Measurements from ENCODE around the gene MAGI2. TPM values are rescaled to one million over a fixed set of nuclear protein-coding genes. Genes with fewer than 3 reads are reported as not detected.

Gene MAGI2
- total RNA-seq, 1 experiment from 2014 or later, result 0.22 TPM

- DNase-seq (ENCODE audit: low read depth, low spot score) (no peak), ATAC-seq (no peak)
- no peak overlapping the region for H3K27ac ChIP-seq (ENCODE audit: low read depth, low read length)
- no peaks in the 10 kb centered on the region for H4K20me1 ChIP-seq (ENCODE audit: insufficient read depth)
- H3K79me2 ChIP-seq (ENCODE audit: insufficient read depth, low read length), result no peaks in the 10 kb centered on the region
- RAD21 ChIA-PET (ENCODE audit: low non-redundant PET in 1 of 2, low total read pairs in 2 of 2, uncharacterized antibody in 2 of 2, unreplicated experiment in 2 of 2), result no interaction called here
- no peaks in the 10 kb centered on the region for H3K9me3 ChIP-seq (ENCODE audit: control insufficient read depth in 1 of 2, insufficient read depth in 1 of 2, low read depth in 1 of 2, low read length in 2 of 2)
- no peak overlapping the region for H3K4me2 ChIP-seq (ENCODE audit: low read length)
- H3K36me3 ChIP-seq (ENCODE audit: control insufficient read depth in 1 of 2, insufficient read depth in 2 of 2, low read length in 2 of 2), result no peaks in the 10 kb centered on the region
- no peak overlapping the region for H3K4me3 ChIP-seq (replicated peaks in 1 of 2; ENCODE audit: low read depth in 1 of 2, low read length in 2 of 2)
- H3K27me3 ChIP-seq (ENCODE audit: insufficient read depth, low read length), result no peaks in the 10 kb centered on the region
- intact Hi-C loops (cut with micrococcal nuclease), result no loop called here
- H2AFZ ChIP-seq (ENCODE audit: low read depth, low read length, poor library complexity, severe bottlenecking), result no peak overlapping the region
- CTCF ChIA-PET, result no interaction called here
- no peaks in the 10 kb centered on the region for H3K4me1 ChIP-seq (ENCODE audit: control insufficient read depth in 1 of 2, insufficient read depth in 2 of 2, low read length in 2 of 2)
- no peaks in the 10 kb centered on the region for H3K9me2 ChIP-seq (ENCODE audit: insufficient read depth)
- TF ChIP-seq EZH2phosphoT487 (IDR thresholded peaks at IDR 0.05; ENCODE audit: borderline replicate concordance) (no peak), POLR2A (IDR thresholded peaks at IDR 0.05; ENCODE audit: borderline replicate concordance, extremely low read depth, insufficient read depth, insufficient read length) (no peak), SRF (IDR thresholded peaks at IDR 0.05; ENCODE audit: low read depth) (no peak), YY1 (IDR thresholded peaks at IDR 0.05; ENCODE audit: extremely low read depth, insufficient replicate concordance, low read depth, low read length) (no peak), EGR1 (IDR thresholded peaks at IDR 0.05; ENCODE audit: low read depth) (no peak), CBX3 (IDR thresholded peaks at IDR 0.05; ENCODE audit: low read depth) (no peak), REST (IDR thresholded peaks at IDR 0.05; ENCODE audit: low read depth) (no peak), RAD21 (IDR thresholded peaks at IDR 0.05; ENCODE audit: low read depth) (no peak), SIN3A (IDR thresholded peaks at IDR 0.05; ENCODE audit: low read depth) (no peak), EZH2 (IDR thresholded peaks at IDR 0.05) (no peak), ZNF274 (IDR thresholded peaks at IDR 0.05; ENCODE audit: low read depth, low read length) (no peak), SP1 (IDR thresholded peaks at IDR 0.05; ENCODE audit: low read depth) (no peak)
- TF ChIP-seq, protein P1, sequence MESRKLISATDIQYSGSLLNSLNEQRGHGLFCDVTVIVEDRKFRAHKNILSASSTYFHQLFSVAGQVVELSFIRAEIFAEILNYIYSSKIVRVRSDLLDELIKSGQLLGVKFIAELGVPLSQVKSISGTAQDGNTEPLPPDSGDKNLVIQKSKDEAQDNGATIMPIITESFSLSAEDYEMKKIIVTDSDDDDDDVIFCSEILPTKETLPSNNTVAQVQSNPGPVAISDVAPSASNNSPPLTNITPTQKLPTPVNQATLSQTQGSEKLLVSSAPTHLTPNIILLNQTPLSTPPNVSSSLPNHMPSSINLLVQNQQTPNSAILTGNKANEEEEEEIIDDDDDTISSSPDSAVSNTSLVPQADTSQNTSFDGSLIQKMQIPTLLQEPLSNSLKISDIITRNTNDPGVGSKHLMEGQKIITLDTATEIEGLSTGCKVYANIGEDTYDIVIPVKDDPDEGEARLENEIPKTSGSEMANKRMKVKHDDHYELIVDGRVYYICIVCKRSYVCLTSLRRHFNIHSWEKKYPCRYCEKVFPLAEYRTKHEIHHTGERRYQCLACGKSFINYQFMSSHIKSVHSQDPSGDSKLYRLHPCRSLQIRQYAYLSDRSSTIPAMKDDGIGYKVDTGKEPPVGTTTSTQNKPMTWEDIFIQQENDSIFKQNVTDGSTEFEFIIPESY (IDR thresholded peaks at IDR 0.05; ENCODE audit: extremely low read depth, insufficient replicate concordance, low read length), result no peak
- TF ChIP-seq, protein P2, sequence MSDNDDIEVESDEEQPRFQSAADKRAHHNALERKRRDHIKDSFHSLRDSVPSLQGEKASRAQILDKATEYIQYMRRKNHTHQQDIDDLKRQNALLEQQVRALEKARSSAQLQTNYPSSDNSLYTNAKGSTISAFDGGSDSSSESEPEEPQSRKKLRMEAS (IDR thresholded peaks at IDR 0.05), result no peak
- POLR2A ChIA-PET, result no interaction called here
- no TSS peak for BruUV-seq (replicated peaks)
- H3K9ac ChIP-seq (ENCODE audit: low read length), result no peak overlapping the region
Observed at GRCh38 chr7:79149831-79150230, 303.6 kb downstream of the MAGI2 start.
